ENCODE data around the gene TRPM4.
A peak's percentile ranks its signal among the peaks of the same experiment; 100 is the strongest.
"Not testable (repeated sequence)": the region's sequence is repeated elsewhere in the genome, so short reads cannot be mapped to it uniquely, and the experiment has no call there.

TRPM4 gene

DNA sequence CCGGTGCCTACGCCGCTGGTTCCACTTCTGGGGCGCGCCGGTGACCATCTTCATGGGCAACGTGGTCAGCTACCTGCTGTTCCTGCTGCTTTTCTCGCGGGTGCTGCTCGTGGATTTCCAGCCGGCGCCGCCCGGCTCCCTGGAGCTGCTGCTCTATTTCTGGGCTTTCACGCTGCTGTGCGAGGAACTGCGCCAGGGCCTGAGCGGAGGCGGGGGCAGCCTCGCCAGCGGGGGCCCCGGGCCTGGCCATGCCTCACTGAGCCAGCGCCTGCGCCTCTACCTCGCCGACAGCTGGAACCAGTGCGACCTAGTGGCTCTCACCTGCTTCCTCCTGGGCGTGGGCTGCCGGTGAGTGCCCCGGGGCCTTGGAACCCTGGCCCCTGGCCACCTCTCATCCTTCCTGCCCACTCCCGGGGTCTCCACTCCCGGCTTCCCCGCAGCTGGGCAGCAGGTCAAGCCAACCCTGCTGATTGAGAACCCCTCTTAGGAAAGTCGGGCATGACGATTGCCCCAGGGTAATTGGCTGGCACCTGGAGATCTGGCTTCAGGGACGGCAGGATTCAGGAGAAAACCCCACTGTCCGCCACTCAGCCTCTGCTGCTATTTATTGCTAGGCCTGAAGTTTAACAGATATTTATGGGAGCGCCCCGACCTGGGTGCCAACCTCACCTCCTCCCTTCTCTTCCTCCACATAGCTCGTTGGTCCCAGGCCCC is 39.1 kb downstream of the TRPM4 start:
- no peak for DNase-seq

DNA sequence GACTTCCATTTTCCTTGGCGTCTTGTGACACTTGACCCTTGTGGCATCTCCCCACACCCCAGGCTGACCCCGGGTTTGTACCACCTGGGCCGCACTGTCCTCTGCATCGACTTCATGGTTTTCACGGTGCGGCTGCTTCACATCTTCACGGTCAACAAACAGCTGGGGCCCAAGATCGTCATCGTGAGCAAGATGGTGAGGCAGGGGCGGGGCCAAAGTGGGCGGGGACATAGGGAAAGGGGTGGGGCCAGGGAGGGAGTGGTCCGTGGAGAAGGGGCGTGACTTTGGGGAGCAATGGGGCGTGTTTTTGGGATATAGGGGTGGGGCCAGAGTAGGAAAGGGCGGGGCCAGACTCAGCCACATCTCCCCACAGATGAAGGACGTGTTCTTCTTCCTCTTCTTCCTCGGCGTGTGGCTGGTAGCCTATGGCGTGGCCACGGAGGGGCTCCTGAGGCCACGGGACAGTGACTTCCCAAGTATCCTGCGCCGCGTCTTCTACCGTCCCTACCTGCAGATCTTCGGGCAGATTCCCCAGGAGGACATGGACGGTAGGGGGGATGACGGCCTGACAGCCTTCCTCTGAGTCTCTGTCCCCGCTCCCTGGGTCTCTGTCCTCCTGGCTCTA is 42.8 kb downstream of the TRPM4 start:
- no peak for DNase-seq

- DNase-seq = no peak
Measured at GRCh38 chr19:49201042-49201441, 43.5 kb downstream of the TRPM4 start.

- DNase-seq = no peak
Measured at GRCh38 chr19:49205114-49205513, 47.5 kb downstream of the TRPM4 start.

- DNase-seq = not testable (repeated sequence)
Measured at GRCh38 chr19:49209502-49209901, 51.9 kb downstream of the TRPM4 start.

DNA sequence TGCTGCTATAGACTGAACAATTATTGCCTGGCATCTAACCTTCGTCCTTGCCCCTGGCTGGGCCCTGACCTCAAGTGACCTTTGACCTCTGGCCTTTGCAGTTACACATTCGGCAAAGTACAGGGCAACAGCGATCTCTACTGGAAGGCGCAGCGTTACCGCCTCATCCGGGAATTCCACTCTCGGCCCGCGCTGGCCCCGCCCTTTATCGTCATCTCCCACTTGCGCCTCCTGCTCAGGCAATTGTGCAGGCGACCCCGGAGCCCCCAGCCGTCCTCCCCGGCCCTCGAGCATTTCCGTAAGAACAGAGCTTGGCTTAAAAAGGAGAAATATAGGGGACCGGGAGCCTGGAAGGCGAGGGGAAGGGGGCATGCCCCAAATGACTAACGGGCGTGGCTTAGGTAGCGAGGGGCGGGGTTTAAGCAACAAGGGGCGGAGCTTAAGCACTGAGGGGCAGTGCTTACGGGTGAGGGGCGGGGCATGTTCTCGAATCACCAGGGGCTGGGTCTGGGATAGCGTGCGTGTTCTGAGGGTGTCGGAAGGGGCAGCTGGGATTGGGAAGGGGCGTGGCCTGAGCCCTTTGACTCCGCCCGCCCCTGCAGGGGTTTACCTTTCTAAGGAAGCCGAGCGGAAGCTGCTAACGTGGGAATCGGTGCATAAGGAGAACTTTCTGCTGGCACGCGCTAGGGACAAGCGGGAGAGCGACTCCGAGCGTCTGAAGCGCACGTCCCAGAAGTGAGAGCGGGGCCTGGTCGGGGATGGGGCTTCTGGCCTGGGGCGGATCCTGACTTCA is 52.7 kb downstream of the TRPM4 start:
- DNase-seq = peak in 1 of 2 experiments; percentile 8

DNA sequence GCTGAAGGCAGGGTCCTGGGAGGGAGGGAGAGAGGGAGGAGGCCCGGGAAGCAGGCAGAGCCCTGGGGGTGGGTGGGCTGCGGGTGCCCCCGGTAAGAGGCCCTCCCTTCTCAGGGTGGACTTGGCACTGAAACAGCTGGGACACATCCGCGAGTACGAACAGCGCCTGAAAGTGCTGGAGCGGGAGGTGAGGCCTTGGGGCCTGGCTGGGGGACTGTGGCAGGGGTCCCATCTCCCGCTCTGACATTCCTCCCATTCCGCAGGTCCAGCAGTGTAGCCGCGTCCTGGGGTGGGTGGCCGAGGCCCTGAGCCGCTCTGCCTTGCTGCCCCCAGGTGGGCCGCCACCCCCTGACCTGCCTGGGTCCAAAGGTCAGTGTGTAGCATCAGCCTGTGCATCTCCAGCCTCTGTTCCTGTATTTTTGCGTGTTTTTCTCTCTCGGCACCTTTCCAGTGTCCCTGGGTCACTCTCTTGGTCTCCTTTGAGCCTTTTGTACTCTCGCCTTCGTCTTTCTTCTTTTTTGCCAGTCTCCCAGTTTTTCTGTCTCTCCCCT is 53.4 kb downstream of the TRPM4 start:
- no peak for DNase-seq

DNA sequence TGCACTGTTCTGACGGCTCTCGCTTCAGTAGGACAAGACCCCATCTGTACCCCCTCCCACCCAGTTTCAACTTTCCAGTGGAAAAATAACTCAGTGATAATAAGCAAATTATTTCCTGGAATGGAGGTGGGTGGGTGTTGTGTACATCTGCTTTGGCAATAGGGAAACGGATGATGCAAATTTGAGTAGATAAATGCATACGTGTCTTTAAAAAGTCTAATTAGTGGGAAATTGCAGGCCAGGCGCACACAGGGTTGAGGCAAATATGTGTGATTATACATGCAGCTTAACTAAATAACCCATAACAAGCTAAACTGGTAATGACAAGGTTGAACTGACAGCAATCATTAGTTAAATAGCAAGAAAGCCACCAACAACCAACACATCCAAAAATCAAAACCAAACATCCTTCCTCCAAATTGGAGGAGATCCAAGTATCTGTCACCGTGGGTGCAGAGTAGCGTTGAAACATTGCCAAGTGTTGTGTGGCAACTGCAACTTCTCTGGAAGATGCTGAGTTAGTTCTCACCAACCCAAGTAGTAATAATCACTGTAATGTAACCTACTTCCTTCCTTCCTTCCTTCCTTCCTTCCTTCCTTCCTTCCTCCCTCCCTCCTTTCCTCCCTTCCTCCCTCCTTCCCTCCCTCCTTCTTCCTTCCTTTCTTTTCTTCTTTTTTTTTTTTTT is 54.6 kb downstream of the TRPM4 start:
- no peak for DNase-seq

GRCh38 chr19:49213791-49214190 is 56.2 kb downstream of the TRPM4 start:
- no peak for DNase-seq

GRCh38 chr19:49214701-49215100 is 57.1 kb downstream of the TRPM4 start:
- no peak for DNase-seq

DNA sequence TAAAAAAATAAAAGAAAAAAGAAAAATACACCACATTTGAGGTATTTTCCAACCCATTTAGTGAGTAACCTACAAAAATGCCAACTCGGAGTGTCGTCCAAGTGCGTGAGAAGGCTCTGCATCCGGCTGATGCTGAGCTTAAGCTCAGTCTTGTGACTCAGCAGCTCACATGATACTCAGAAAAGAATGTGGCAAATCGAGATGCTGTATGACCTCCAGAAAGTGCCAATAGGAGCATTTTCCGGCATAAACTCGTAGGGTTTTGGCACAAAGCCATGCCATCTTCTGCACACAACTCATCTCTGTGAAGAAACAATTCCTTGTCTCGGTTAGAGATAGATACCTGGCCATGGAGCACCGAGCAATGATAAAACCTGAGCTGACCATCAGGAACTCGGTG is 58.5 kb downstream of the TRPM4 start:
- no peak for DNase-seq

GRCh38 chr19:49217382-49217781 is 59.8 kb downstream of the TRPM4 start:
- no peak for DNase-seq

- no peak for DNase-seq
Measured at GRCh38 chr19:49222011-49222410, 64.4 kb downstream of the TRPM4 start.

DNA sequence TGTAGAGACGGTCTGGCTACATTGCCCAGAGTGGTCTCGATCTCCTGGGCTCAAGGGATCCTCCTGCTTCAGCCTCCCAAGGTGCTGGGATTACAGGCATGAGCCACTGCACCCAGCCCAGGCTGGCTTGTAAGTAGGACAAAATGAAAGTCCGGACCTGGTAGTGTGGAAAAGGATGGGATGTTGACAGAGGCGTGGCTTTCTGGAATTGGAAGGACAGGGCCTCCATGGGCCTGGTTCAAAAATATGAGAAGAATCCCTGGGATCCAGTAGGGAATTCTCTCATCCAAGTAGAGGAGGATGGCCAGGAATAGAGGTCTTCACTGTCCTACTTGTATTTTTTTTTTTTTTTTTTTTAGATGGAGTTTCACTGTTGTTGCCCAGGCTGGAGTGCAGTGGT is 64.9 kb downstream of the TRPM4 start:
- DNase-seq = no peak

GRCh38 chr19:49223472-49223871 is 65.9 kb downstream of the TRPM4 start:
- no peak for DNase-seq

- DNase-seq = not testable (repeated sequence)
Measured at GRCh38 chr19:49224441-49224840, 66.8 kb downstream of the TRPM4 start.

GRCh38 chr19:49224879-49225278 is 67.3 kb downstream of the TRPM4 start:
- DNase-seq = no peak

DNA sequence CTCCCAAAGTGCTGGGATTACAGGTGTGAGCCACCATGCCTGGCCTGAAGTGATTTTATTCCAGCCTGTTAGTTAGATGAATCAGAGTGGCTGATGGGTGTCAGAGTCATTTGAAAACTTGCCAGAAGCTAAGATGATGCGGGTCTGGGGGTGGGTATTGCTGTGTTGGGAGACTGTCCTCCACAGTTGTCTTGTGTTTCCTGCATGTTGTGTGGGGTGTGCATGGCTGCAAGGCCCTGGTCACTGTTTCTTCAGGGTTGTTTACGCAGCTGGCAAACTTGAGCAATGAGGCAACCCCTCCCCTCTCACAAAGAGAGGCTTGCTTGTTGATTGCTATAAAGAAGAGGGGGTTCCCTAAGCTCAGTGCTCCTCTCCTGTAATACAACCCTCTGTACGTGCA is 71.8 kb downstream of the TRPM4 start:
- no peak for DNase-seq

DNA sequence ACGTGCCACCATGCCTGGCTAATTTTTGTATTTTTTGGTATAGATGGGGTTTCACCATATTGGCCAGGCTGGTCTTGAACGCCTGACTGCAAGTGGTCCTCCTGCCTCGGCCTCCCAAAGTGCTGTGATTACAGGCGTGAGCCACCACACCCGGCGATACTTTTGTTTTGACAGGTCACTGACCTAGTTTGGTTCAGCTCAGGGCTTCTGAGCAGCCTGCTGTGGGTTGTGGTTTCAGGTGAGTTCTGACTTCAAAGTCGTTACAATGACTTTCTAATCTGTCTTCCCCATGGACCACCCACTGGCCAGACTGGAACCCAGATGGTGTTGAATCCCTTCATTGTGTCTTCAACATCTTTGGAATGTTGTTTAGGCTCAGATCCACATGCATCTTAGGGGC is 73.8 kb downstream of the TRPM4 start:
- no peak for DNase-seq

GRCh38 chr19:49231804-49232203 is 74.2 kb downstream of the TRPM4 start:
- no peak for DNase-seq

GRCh38 chr19:49233163-49233562 is 75.6 kb downstream of the TRPM4 start:
- DNase-seq = no peak

DNA sequence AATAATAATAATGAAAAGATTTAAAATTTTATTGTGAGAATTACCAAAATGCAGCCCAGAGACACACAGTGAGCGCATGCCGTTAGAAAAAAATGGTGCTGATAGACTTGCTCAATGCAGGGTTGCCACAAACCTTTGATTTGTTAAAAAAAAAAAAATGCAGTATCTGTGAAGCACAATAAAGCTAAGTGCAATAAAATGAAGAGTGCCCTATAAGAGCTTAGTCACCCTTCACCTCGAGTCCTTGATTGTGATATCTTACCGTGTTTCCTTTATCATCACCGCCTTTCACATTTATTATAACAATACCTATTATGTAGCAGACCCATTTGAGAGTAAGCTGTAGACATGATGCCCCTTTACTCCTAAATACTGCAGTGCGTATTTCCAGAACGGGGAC is 84.2 kb downstream of the TRPM4 start:
- DNase-seq = no peak

DNA sequence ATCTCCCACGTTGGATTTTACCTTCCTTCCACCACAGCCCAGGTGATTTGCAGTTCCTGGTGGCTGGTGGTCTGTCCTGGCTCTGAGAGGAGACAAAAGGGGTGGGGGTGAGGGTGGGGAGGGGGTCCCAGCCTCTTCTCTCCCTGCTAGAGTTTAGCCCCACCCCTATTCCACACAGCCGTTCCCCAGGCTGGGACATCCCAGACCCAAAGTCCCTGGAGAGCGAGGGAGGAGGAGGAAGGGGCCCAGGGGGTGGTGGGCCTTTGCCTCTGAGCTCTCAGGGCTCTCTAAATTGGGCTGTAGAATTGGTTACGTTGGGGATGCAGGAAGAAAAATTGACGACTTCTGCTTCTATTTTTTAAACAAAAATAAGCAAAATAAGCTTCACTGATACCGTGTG is 85.5 kb downstream of the TRPM4 start:
- no peak for DNase-seq

Measured in activated CD4-positive, alpha-beta T cell treated with anti-CD3 and anti-CD28 coated beads, Interleukin-2, amount 50 U/mL, for 4 hours (primary cell).